CD4-positive, alpha-beta T cell treated with Interleukin-6 at 100 ng/mL for 8 hours (primary cell): ENCODE measurements around the gene CNTRL.

Source experiments
- DNase-seq: peaks from one replicate; pipeline ENCODE4 v3.0.0-alpha.2; 2020; ENCODE audit warnings: mixed read lengths, low spot score

Gene CNTRL

GRCh38 chr9:121179930-121180681 is 105.4 kb downstream of the CNTRL start:
- no peak for DNase-seq

- DNase-seq: no peak
Measured at GRCh38 chr9:121182101-121182836, 107.5 kb downstream of the CNTRL start.

GRCh38 chr9:121182989-121183388 is 108.2 kb downstream of the CNTRL start:
- no peak for DNase-seq

GRCh38 chr9:121183666-121184423 is 109.1 kb downstream of the CNTRL start:
- DNase-seq: no peak

GRCh38 chr9:121184463-121184862 is 109.7 kb downstream of the CNTRL start:
- DNase-seq: no peak

- no peak for DNase-seq
Measured at GRCh38 chr9:121185178-121185745, 110.5 kb downstream of the CNTRL start.

GRCh38 chr9:121185774-121186403 is 111.1 kb downstream of the CNTRL start:
- no peak for DNase-seq

- no peak for DNase-seq
Measured at GRCh38 chr9:121187636-121188305, 113.0 kb downstream of the CNTRL start.

- DNase-seq: no peak
Measured at GRCh38 chr9:121189006-121189405, 114.3 kb downstream of the CNTRL start.

- no peak for DNase-seq
Measured at GRCh38 chr9:121189660-121190059, 114.9 kb downstream of the CNTRL start.

- no peak for DNase-seq
Measured at GRCh38 chr9:121191235-121191634, 116.5 kb downstream of the CNTRL start.

- DNase-seq: no peak
Measured at GRCh38 chr9:121192518-121192917, 117.8 kb downstream of the CNTRL start.

GRCh38 chr9:121192959-121193640 is 118.3 kb downstream of the CNTRL start:
- no peak for DNase-seq

- DNase-seq: no peak
Measured at GRCh38 chr9:121194730-121195129, 120.0 kb downstream of the CNTRL start.

GRCh38 chr9:121196389-121196788 is 121.6 kb downstream of the CNTRL start:
- DNase-seq: no peak

- DNase-seq: no peak
Measured at GRCh38 chr9:121197132-121197531, 122.4 kb downstream of the CNTRL start.

- no peak for DNase-seq
Measured at GRCh38 chr9:121198512-121199042, 123.8 kb downstream of the CNTRL start.

- no peak for DNase-seq
Measured at GRCh38 chr9:121199921-121200320, 125.2 kb downstream of the CNTRL start.

GRCh38 chr9:121200356-121200755 is 125.6 kb downstream of the CNTRL start:
- no peak for DNase-seq

- peak; percentile 27 for DNase-seq
Measured at GRCh38 chr9:121201045-121201737, 126.4 kb downstream of the CNTRL start.
